Right forelimb (tissue), 1 donor: ENCODE measurements around the gene CDKAL1.
"Not testable (repeated sequence)": the region's sequence is repeated elsewhere in the genome, so short reads cannot be mapped to it uniquely, and the experiment has no call there.

Source experiments
- DNase-seq: peaks from one replicate; pipeline ENCODE4 v3.0.0-alpha.2; 2018

The CDKAL1 gene

GRCh38 chr6:20644667-20645370, 110.6 kb downstream of the CDKAL1 start:
- no peak for DNase-seq

GRCh38 chr6:20645572-20645971, 111.3 kb downstream of the CDKAL1 start:
- not testable (repeated sequence) for DNase-seq

- DNase-seq, result no peak
These were observed 113.3 kb downstream of the CDKAL1 start for GRCh38 chr6:20647585-20647984.

- DNase-seq, result not testable (repeated sequence)
These were observed 115.6 kb downstream of the CDKAL1 start for GRCh38 chr6:20649696-20650470.

GRCh38 chr6:20652299-20653084, 118.2 kb downstream of the CDKAL1 start:
- DNase-seq, result no peak

- DNase-seq, result no peak
These were observed 118.8 kb downstream of the CDKAL1 start for GRCh38 chr6:20653085-20653479.

GRCh38 chr6:20655317-20655716, 121.1 kb downstream of the CDKAL1 start:
- DNase-seq, result no peak

GRCh38 chr6:20657274-20657800, 123.1 kb downstream of the CDKAL1 start:
- DNase-seq, result no peak

- no peak for DNase-seq
These were observed 123.8 kb downstream of the CDKAL1 start for GRCh38 chr6:20658053-20658452.

GRCh38 chr6:20658516-20658915, 124.3 kb downstream of the CDKAL1 start:
- no peak for DNase-seq

GRCh38 chr6:20660534-20660933, 126.3 kb downstream of the CDKAL1 start:
- no peak for DNase-seq

- DNase-seq, result no peak
These were observed 127.5 kb downstream of the CDKAL1 start for GRCh38 chr6:20661721-20662120.

- no peak for DNase-seq
These were observed 130.0 kb downstream of the CDKAL1 start for GRCh38 chr6:20664250-20664649.

GRCh38 chr6:20665290-20665689, 131.0 kb downstream of the CDKAL1 start:
- DNase-seq, result no peak

GRCh38 chr6:20669571-20670314, 135.5 kb downstream of the CDKAL1 start:
- DNase-seq, result no peak

GRCh38 chr6:20670750-20671149, 136.5 kb downstream of the CDKAL1 start:
- DNase-seq, result no peak

- no peak for DNase-seq
These were observed 137.8 kb downstream of the CDKAL1 start for GRCh38 chr6:20672038-20672437.

- no peak for DNase-seq
These were observed 139.2 kb downstream of the CDKAL1 start for GRCh38 chr6:20673458-20673857.

GRCh38 chr6:20674664-20675063, 140.4 kb downstream of the CDKAL1 start:
- no peak for DNase-seq

- no peak for DNase-seq
These were observed 144.6 kb downstream of the CDKAL1 start for GRCh38 chr6:20678831-20679352.

- DNase-seq, result no peak
These were observed 146.5 kb downstream of the CDKAL1 start for GRCh38 chr6:20680697-20681165.

- no peak for DNase-seq
These were observed 147.0 kb downstream of the CDKAL1 start for GRCh38 chr6:20681243-20681684.
